ENCODE measurements around the gene TCF3. TPM values are rescaled to one million over a fixed set of nuclear protein-coding genes. Genes with fewer than 3 reads are reported as not detected.
"Not testable (repeated sequence)": the region's sequence is repeated elsewhere in the genome, so short reads cannot be mapped to it uniquely, and the experiment has no call there.

The TCF3 gene
- polyA plus RNA-seq, 1 donor from 2014 or later: 31.7 TPM

GRCh38 chr19:1672038-1672768 lies 19.8 kb upstream of the TCF3 start:
- Histone ChIP-seq H3F3A (ENCODE audit: insufficient read depth, low read length, poor library complexity, severe bottlenecking) (no peaks in the 10 kb centered on the region), H3K79me2 (replicated peaks; ENCODE audit: insufficient read depth, low read length) (no peaks in the 10 kb centered on the region), H3K27ac (ENCODE audit: low read length) (no peak overlapping the region), H3K4me2 (ENCODE audit: low read length) (no peak overlapping the region), H3K9me3 (ENCODE audit: low read length) (no peaks in the 10 kb centered on the region), H3K9ac (ENCODE audit: low read length) (no peak overlapping the region), H3K27me3 (ENCODE audit: insufficient read depth, low read depth, low read length) (peaks cover 64% of the 10 kb centered on the region), H3K4me3 (ENCODE audit: low read length) (peak overlapping the region; percentile 58), H2AFZ (ENCODE audit: low read depth, low read length) (no peak overlapping the region), H3K9me2 (ENCODE audit: insufficient read depth, low read length) (no peaks in the 10 kb centered on the region), H3K36me3 (ENCODE audit: insufficient read depth, low read length) (no peaks in the 10 kb centered on the region), H4K20me1 (ENCODE audit: insufficient read depth) (no peaks in the 10 kb centered on the region)
- TF ChIP-seq SMC3 (conservative IDR thresholded peaks at IDR 0.05; ENCODE audit: poor library complexity) (peak; percentile 92), MXI1 (conservative IDR thresholded peaks at IDR 0.05; ENCODE audit: poor library complexity, severe bottlenecking) (peak; percentile 80), EZH2 (IDR thresholded peaks at IDR 0.05; ENCODE audit: borderline replicate concordance, insufficient read depth, low read length, poor library complexity, severe bottlenecking) (no peak), TAF1 (IDR thresholded peaks at IDR 0.05; ENCODE audit: low read depth) (no peak), POLR2AphosphoS5 (IDR thresholded peaks at IDR 0.05) (no peak), EP300 (conservative IDR thresholded peaks at IDR 0.05; ENCODE audit: poor library complexity, severe bottlenecking) (no peak), RAD21 (conservative IDR thresholded peaks at IDR 0.05) (peak; percentile 83)
- TF ChIP-seq, protein P1, sequence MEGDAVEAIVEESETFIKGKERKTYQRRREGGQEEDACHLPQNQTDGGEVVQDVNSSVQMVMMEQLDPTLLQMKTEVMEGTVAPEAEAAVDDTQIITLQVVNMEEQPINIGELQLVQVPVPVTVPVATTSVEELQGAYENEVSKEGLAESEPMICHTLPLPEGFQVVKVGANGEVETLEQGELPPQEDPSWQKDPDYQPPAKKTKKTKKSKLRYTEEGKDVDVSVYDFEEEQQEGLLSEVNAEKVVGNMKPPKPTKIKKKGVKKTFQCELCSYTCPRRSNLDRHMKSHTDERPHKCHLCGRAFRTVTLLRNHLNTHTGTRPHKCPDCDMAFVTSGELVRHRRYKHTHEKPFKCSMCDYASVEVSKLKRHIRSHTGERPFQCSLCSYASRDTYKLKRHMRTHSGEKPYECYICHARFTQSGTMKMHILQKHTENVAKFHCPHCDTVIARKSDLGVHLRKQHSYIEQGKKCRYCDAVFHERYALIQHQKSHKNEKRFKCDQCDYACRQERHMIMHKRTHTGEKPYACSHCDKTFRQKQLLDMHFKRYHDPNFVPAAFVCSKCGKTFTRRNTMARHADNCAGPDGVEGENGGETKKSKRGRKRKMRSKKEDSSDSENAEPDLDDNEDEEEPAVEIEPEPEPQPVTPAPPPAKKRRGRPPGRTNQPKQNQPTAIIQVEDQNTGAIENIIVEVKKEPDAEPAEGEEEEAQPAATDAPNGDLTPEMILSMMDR (IDR thresholded peaks at IDR 0.05; ENCODE audit: poor library complexity, severe bottlenecking): peak; percentile 86
- TF ChIP-seq, protein P2, sequence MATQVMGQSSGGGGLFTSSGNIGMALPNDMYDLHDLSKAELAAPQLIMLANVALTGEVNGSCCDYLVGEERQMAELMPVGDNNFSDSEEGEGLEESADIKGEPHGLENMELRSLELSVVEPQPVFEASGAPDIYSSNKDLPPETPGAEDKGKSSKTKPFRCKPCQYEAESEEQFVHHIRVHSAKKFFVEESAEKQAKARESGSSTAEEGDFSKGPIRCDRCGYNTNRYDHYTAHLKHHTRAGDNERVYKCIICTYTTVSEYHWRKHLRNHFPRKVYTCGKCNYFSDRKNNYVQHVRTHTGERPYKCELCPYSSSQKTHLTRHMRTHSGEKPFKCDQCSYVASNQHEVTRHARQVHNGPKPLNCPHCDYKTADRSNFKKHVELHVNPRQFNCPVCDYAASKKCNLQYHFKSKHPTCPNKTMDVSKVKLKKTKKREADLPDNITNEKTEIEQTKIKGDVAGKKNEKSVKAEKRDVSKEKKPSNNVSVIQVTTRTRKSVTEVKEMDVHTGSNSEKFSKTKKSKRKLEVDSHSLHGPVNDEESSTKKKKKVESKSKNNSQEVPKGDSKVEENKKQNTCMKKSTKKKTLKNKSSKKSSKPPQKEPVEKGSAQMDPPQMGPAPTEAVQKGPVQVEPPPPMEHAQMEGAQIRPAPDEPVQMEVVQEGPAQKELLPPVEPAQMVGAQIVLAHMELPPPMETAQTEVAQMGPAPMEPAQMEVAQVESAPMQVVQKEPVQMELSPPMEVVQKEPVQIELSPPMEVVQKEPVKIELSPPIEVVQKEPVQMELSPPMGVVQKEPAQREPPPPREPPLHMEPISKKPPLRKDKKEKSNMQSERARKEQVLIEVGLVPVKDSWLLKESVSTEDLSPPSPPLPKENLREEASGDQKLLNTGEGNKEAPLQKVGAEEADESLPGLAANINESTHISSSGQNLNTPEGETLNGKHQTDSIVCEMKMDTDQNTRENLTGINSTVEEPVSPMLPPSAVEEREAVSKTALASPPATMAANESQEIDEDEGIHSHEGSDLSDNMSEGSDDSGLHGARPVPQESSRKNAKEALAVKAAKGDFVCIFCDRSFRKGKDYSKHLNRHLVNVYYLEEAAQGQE (IDR thresholded peaks at IDR 0.05; ENCODE audit: borderline replicate concordance): no peak

GRCh38 chr19:1671716-1672037 lies 19.3 kb upstream of the TCF3 start:
- Histone ChIP-seq H4K20me1 (ENCODE audit: insufficient read depth) (no peaks in the 10 kb centered on the region), H3K36me3 (ENCODE audit: insufficient read depth, low read length) (no peaks in the 10 kb centered on the region), H3F3A (ENCODE audit: insufficient read depth, low read length, poor library complexity, severe bottlenecking) (no peaks in the 10 kb centered on the region), H3K79me2 (replicated peaks; ENCODE audit: insufficient read depth, low read length) (no peaks in the 10 kb centered on the region), H3K9me3 (ENCODE audit: low read length) (no peaks in the 10 kb centered on the region), H2AFZ (ENCODE audit: low read depth, low read length) (no peak overlapping the region), H3K27me3 (ENCODE audit: insufficient read depth, low read depth, low read length) (peaks cover 59% of the 10 kb centered on the region), H3K27ac (ENCODE audit: low read length) (no peak overlapping the region), H3K4me2 (ENCODE audit: low read length) (no peak overlapping the region), H3K9ac (ENCODE audit: low read length) (no peak overlapping the region), H3K9me2 (ENCODE audit: insufficient read depth, low read length) (no peaks in the 10 kb centered on the region), H3K4me3 (ENCODE audit: low read length) (peak overlapping the region; percentile 58)
- TF ChIP-seq EZH2 (IDR thresholded peaks at IDR 0.05; ENCODE audit: borderline replicate concordance, insufficient read depth, low read length, poor library complexity, severe bottlenecking) (no peak), SMC3 (conservative IDR thresholded peaks at IDR 0.05; ENCODE audit: poor library complexity) (no peak), EP300 (conservative IDR thresholded peaks at IDR 0.05; ENCODE audit: poor library complexity, severe bottlenecking) (no peak), MXI1 (conservative IDR thresholded peaks at IDR 0.05; ENCODE audit: poor library complexity, severe bottlenecking) (no peak), RAD21 (conservative IDR thresholded peaks at IDR 0.05) (no peak), POLR2AphosphoS5 (IDR thresholded peaks at IDR 0.05) (no peak), TAF1 (IDR thresholded peaks at IDR 0.05; ENCODE audit: low read depth) (no peak)
- TF ChIP-seq, protein P2 (IDR thresholded peaks at IDR 0.05; ENCODE audit: borderline replicate concordance): no peak
- TF ChIP-seq, protein P1 (IDR thresholded peaks at IDR 0.05; ENCODE audit: poor library complexity, severe bottlenecking): no peak

DNA sequence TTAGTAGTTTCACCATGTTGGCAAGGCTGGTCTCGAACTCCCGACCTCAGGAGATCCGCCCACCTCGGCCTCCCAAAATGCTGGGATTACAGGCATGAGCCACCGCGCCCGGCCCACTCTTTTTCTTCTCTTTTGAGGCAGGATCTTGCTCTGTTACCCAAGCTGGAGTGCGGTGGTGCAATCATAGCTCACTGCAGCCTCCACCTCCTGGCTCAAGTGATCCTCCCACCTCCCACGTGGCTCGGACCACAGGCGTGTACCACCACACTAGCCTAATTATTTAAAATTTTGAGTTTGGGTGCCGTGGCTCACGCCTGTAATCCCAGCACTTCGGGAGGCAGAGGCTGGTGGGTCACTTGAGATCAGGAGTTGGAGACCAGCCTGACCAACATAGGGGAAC lies 18.3 kb upstream of the TCF3 start:
- H4K20me1 ChIP-seq (ENCODE audit: insufficient read depth); H3K9ac ChIP-seq (ENCODE audit: low read length); H3K4me2 ChIP-seq (ENCODE audit: low read length); H3F3A ChIP-seq (ENCODE audit: insufficient read depth, low read length, poor library complexity, severe bottlenecking); H3K27ac ChIP-seq (ENCODE audit: low read length); H3K36me3 ChIP-seq (ENCODE audit: insufficient read depth, low read length); H3K79me2 ChIP-seq (replicated peaks; ENCODE audit: insufficient read depth, low read length); H3K9me2 ChIP-seq (ENCODE audit: insufficient read depth, low read length); H3K4me3 ChIP-seq (ENCODE audit: low read length); H2AFZ ChIP-seq (ENCODE audit: low read depth, low read length); H3K9me3 ChIP-seq (ENCODE audit: low read length): not testable (repeated sequence)
- H3K27me3 ChIP-seq (ENCODE audit: insufficient read depth, low read depth, low read length): peaks cover 50% of the 10 kb centered on the region
